ENCODE measurements around the gene TIMP4.

The TIMP4 gene

DNA sequence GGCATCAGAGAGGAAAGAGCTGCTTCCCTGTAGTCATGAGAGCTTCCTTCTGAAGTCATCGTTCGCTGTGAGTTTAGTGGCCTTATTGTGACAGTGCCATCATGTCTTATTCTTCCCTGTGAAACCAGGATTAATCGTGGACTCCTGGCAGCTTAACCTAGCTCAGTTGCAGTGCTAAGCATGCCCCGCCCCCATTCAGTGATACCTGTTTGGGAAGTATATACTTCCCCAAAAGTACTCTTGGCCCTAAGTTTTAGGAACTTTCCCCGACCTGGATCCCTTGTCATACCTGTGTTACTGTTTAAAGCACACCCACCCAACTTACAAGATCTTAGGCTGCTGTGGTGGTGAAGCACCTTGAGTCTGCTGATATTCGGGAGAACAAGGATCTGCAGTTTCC is 32.1 kb upstream of the TIMP4 start:
- no peaks in the 10 kb centered on the region for H3K9me3 Mint-ChIP-seq
- H3K4me1 Mint-ChIP-seq (ENCODE audit: low read depth in 2 of 2): peaks cover 4 to 6% of the 10 kb centered on the region in 2 donors
- peaks cover 10 to 26% of the 10 kb centered on the region in 2 donors for H3K27me3 Mint-ChIP-seq
- DNase-seq (no peak), ATAC-seq (replicated peaks) (no peak)
- peaks cover 4% of the 10 kb centered on the region for H3K36me3 Mint-ChIP-seq (ENCODE audit: insufficient read depth)
- no peak overlapping the region for H3K27ac Mint-ChIP-seq
- H3K4me3 Mint-ChIP-seq: no peak overlapping the region

DNA sequence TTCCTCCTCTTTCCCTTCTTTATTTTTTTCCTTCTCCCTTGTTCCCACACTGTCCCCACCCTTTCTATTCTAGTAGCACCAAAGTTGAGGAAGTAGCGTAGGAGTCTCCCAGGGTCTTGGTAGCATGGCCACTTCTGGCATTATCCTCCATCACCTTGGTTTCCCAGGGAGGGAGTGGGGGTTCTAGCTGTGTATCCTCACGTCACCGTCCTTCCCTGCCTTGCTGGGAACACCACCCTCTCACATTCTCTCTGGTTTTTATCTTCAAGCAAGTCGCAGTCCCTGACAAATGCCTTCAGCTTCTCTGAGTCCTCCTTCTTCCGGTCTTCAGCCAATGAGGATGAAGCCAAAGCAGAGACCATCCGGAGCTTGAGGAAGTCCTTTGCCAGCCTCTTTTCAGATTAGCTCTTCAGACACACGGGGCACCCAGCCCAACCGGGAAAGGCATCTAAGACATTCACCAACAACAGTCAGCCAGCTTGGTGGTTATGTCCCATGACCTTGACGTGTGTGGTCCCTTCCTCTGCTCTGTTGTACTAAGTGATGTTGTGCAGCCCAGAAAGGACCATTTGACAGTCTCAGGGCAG is 31.6 kb upstream of the TIMP4 start:
- DNase-seq (no peak), ATAC-seq (replicated peaks) (no peak)
- no peaks in the 10 kb centered on the region for H3K9me3 Mint-ChIP-seq
- no peak overlapping the region for H3K4me3 Mint-ChIP-seq
- H3K27ac Mint-ChIP-seq: no peak overlapping the region
- peaks cover 4% of the 10 kb centered on the region for H3K36me3 Mint-ChIP-seq (ENCODE audit: insufficient read depth)
- H3K27me3 Mint-ChIP-seq: peaks cover 10 to 26% of the 10 kb centered on the region in 2 donors
- peaks cover 4 to 6% of the 10 kb centered on the region in 2 donors for H3K4me1 Mint-ChIP-seq (ENCODE audit: low read depth in 2 of 2)

DNA sequence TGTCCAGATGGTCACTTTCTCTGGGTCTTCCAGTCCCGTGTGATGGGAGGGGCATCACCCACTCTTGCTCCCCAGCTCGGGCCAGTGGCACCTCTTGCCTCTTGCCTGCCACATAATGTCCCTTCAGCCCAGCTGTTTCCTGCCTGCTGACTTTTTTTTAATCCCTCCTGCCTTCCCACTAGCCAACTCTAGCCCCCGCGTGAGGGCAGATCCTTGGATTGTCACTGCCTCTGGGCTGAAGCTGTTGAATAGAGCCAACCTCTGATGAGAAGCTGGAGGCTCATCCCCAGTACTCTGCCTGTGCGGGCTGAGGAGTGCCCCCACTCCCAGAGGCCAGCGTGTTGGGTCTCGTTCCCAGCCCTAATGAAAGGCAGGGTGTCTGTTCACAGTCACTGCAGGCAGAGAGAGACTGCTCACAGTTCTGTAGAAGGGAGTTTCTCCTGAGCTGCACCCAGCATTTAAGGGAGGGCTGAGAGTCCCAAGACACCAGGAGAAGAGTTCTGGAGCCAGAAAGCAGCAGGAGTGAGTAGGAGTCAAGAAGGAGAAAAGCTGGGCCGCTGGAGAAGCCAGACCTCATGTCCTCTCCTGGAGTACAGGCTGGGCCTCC is 30.1 kb upstream of the TIMP4 start:
- no peaks in the 10 kb centered on the region for H3K9me3 Mint-ChIP-seq
- no peak for ATAC-seq (replicated peaks)
- H3K4me1 Mint-ChIP-seq (ENCODE audit: low read depth in 2 of 2): peaks cover 4 to 6% of the 10 kb centered on the region in 2 donors
- H3K27ac Mint-ChIP-seq: no peak overlapping the region
- no peak for DNase-seq
- peaks cover 10 to 26% of the 10 kb centered on the region in 2 donors for H3K27me3 Mint-ChIP-seq
- no peak overlapping the region for H3K4me3 Mint-ChIP-seq
- peaks cover 4% of the 10 kb centered on the region for H3K36me3 Mint-ChIP-seq (ENCODE audit: insufficient read depth)

DNA sequence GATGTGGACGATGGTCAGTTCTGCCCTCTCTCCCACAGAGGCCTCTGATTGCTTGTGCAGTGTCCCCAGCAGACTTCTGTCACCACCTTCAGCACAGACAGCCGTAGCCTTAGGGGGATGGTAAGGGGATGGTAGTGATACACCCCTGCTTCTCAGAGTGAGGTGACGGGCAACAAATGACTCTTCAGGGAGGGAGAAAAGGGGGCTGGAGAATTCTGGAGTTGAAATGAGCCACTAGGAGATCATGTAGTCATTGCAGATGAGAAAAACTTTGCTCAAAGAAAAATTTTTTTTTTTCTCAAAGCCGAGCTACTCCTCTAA is 29.6 kb upstream of the TIMP4 start:
- Mint-ChIP-seq H3K4me3 (no peak overlapping the region), H3K9me3 (no peaks in the 10 kb centered on the region), H3K27ac (peak overlapping the region in 1 of 2 donors; percentile 49), H3K4me1 (ENCODE audit: low read depth in 2 of 2) (peaks cover 4 to 6% of the 10 kb centered on the region in 2 donors), H3K36me3 (ENCODE audit: insufficient read depth) (peaks cover 4% of the 10 kb centered on the region), H3K27me3 (peaks cover 10 to 26% of the 10 kb centered on the region in 2 donors)
- ATAC-seq (replicated peaks): no peak
- DNase-seq: no peak

DNA sequence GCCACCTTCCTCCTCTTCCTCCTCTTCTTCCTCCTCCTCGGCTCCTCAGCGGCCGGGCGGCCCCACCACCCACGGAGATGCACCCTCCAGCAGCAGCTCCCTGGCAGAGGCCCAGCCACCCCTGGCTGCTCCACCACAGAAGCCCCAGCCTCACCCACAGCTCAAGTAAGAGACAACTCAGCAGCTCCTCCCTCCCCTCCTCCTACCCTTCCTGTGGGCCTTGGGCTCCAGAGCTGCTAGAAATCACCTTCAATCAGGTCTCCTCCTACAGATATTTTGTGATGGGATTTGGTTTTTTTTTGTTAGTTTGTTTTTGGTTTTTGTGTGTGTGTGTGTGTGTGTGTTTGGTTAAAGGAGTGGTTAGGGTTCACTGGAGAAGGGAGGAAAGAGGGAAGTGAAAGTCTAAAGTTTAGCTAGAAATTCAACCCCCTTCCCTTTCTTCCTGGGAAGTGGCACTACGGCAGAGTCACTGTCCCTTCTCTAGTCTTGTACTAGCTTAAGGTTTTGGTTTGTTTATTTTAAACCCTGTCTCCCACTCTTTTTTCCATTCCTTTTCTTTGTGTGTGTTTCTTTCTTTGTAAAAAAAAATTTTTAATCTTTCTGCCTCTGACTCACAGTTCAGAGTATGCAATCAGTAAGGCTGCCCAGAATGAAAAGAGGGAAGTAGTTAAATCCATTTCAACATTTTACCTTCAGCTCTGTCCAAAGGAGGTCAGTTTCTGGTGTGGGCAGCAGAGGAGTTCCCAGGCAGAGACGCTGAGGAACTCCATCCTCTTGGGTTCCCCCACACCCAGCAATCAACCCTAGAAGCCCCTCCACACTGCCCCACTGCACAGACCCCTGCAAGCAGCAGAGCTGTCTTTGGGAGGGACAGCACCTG is 29.0 kb upstream of the TIMP4 start:
- ATAC-seq (replicated peaks) (peak; percentile 35), DNase-seq (no peak)
- Mint-ChIP-seq H3K27me3 (peaks cover 10 to 26% of the 10 kb centered on the region in 2 donors), H3K4me3 (no peak overlapping the region), H3K4me1 (ENCODE audit: low read depth in 2 of 2) (peaks cover 4 to 6% of the 10 kb centered on the region in 2 donors), H3K27ac (peak overlapping the region in 1 of 2 donors; percentile 49), H3K9me3 (no peaks in the 10 kb centered on the region), H3K36me3 (ENCODE audit: insufficient read depth) (peaks cover 4% of the 10 kb centered on the region)

- no peak for ATAC-seq (replicated peaks)
- H3K27ac Mint-ChIP-seq: no peak overlapping the region
- peaks cover 9 to 26% of the 10 kb centered on the region in 2 donors for H3K27me3 Mint-ChIP-seq
- peaks cover 4% of the 10 kb centered on the region for H3K36me3 Mint-ChIP-seq (ENCODE audit: insufficient read depth)
- H3K4me1 Mint-ChIP-seq (ENCODE audit: low read depth in 2 of 2): peaks cover 4 to 6% of the 10 kb centered on the region in 2 donors
- no peaks in the 10 kb centered on the region for H3K9me3 Mint-ChIP-seq
- no peak overlapping the region for H3K4me3 Mint-ChIP-seq
- no peak for DNase-seq
These were observed 28.0 kb upstream of the TIMP4 start for GRCh38 chr3:12186515-12187286.

DNA sequence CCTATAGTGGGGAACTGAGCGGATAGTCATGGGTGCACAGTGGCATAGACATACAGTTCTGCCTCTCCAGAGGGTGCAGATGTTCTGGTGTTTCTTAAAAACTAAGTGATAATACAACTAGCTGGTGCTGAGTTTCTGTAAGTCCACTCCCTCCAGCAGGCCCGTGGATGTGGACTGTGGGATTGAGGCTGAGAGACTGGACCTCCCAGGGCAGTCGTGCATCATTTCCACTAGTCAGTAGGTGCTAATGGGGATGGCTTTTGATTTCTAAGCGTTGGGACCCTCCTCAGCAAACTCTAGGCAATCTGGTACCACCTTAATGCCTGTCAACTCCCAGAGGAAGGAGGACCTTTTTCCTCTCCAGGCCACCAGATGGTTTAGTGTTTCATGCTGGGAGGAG is 27.3 kb upstream of the TIMP4 start:
- ATAC-seq (replicated peaks) (no peak), DNase-seq (no peak)
- Mint-ChIP-seq H3K27ac (no peak overlapping the region), H3K36me3 (ENCODE audit: insufficient read depth) (peaks cover 4% of the 10 kb centered on the region), H3K4me3 (no peak overlapping the region), H3K4me1 (ENCODE audit: low read depth in 2 of 2) (peaks cover 4 to 6% of the 10 kb centered on the region in 2 donors), H3K27me3 (peaks cover 3 to 26% of the 10 kb centered on the region in 2 donors), H3K9me3 (no peaks in the 10 kb centered on the region)

- Mint-ChIP-seq H3K27me3 (peaks cover 0 to 17% of the 10 kb centered on the region in 2 donors), H3K9me3 (no peaks in the 10 kb centered on the region), H3K4me1 (ENCODE audit: low read depth in 2 of 2) (peaks cover 4 to 6% of the 10 kb centered on the region in 2 donors), H3K4me3 (no peak overlapping the region), H3K36me3 (ENCODE audit: insufficient read depth) (peaks cover 4% of the 10 kb centered on the region), H3K27ac (no peak overlapping the region)
- DNase-seq (no peak), ATAC-seq (replicated peaks) (no peak)
These were observed 26.5 kb upstream of the TIMP4 start for GRCh38 chr3:12185172-12185710.

- Mint-ChIP-seq H3K27me3 (peaks cover 0 to 10% of the 10 kb centered on the region in 2 donors), H3K9me3 (no peaks in the 10 kb centered on the region), H3K36me3 (ENCODE audit: insufficient read depth) (peaks cover 4% of the 10 kb centered on the region), H3K4me3 (no peak overlapping the region), H3K4me1 (ENCODE audit: low read depth in 2 of 2) (peaks cover 4 to 6% of the 10 kb centered on the region in 2 donors), H3K27ac (no peak overlapping the region)
- DNase-seq (no peak), ATAC-seq (replicated peaks) (no peak)
These were observed 25.8 kb upstream of the TIMP4 start for GRCh38 chr3:12184541-12184940.

DNA sequence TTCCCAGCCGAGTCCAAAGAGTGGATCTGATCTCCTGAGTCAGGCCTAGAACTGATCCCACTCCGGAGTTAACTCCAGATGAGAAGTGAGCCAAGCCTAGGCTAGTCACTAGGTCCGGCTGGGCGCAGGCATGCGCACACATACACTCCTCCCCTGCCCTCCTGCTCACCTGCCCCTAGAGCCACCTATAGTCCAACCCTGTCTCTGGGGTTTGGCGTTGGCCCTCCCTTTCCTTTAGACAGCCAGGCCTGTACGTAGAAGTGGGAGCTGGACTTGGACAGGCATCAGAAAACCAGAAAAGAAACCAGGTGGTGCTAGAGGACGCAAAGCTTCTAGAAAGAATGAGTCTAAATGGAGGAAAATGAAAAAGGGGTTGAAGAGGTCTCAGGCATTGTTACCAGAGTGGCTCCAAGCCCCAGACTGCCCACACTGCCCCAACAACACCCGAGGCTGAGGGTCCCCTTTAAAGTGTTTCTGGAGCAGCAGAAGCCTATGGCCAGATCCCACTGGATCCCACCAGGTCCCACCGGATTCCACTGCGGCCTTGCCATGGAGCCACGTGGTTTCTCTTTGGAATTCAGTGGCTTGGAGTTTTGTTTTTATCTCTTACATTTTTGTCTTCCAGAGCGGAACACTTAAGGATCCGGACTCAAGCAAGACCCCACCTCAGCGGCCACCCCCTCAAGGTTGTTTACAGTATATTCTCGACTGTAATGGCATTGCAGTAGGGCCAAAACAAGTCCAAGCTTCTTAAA is 24.2 kb upstream of the TIMP4 start:
- ATAC-seq (replicated peaks) (no peak), DNase-seq (no peak)
- Mint-ChIP-seq H3K27ac (no peak overlapping the region), H3K36me3 (ENCODE audit: insufficient read depth) (peaks cover 4% of the 10 kb centered on the region), H3K4me1 (ENCODE audit: low read depth in 2 of 2) (peaks cover 4 to 6% of the 10 kb centered on the region in 2 donors), H3K27me3 (no peaks in the 10 kb centered on the region), H3K4me3 (no peak overlapping the region), H3K9me3 (no peaks in the 10 kb centered on the region)

DNA sequence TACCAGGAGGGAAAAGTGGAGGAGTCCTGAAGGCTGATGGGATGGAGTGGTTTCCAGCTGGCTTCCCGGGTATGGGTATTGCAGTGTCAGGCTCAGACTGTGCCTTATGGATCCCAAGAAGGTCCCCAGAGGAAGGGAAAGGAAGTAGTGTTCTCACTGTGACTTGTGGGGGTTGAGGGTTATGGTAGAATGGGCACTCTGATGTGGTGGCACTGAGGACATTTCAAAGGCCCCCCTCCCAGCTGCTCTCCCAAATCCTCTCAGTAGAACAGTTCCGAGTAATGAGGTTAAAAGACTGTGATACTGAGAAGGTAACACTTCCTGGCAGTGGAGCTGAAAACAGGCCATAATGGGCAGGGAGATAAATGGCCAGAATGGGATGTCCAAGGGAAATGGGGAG is 23.1 kb upstream of the TIMP4 start:
- ATAC-seq (replicated peaks) (no peak), DNase-seq (no peak)
- no peaks in the 10 kb centered on the region for H3K9me3 Mint-ChIP-seq
- H3K4me1 Mint-ChIP-seq (ENCODE audit: low read depth in 2 of 2): no peaks in the 10 kb centered on the region
- no peaks in the 10 kb centered on the region for H3K36me3 Mint-ChIP-seq (ENCODE audit: insufficient read depth)
- no peak overlapping the region for H3K27ac Mint-ChIP-seq
- H3K27me3 Mint-ChIP-seq: no peaks in the 10 kb centered on the region
- no peak overlapping the region for H3K4me3 Mint-ChIP-seq

DNA sequence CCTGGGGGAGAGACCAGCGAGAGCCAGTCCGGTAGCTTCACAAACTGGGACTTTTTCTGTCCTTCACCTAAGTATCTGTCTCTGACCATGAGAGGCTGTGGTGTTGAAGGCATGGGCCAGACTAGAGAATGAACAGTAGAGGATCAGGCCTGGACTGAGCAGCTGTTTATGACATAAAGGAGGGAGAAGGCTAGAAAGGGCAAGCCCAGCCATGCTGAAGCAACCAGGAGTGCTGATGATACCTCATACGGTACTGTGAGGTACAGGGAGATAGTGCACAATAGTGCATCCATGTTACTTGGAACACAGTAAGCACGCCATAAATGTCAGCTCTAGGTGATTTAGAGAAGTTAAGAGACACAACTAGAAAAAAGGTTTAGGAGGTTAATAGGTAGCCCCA is 22.6 kb upstream of the TIMP4 start:
- Mint-ChIP-seq H3K36me3 (ENCODE audit: insufficient read depth) (no peaks in the 10 kb centered on the region), H3K9me3 (no peaks in the 10 kb centered on the region), H3K27ac (no peak overlapping the region), H3K4me1 (ENCODE audit: low read depth in 2 of 2) (no peaks in the 10 kb centered on the region), H3K27me3 (no peaks in the 10 kb centered on the region), H3K4me3 (no peak overlapping the region)
- ATAC-seq (replicated peaks) (no peak), DNase-seq (no peak)

Data from effector memory CD8-positive, alpha-beta T cell (primary cell).